ENCODE results near the gene SPATA31E1.

The SPATA31E1 gene

DNA sequence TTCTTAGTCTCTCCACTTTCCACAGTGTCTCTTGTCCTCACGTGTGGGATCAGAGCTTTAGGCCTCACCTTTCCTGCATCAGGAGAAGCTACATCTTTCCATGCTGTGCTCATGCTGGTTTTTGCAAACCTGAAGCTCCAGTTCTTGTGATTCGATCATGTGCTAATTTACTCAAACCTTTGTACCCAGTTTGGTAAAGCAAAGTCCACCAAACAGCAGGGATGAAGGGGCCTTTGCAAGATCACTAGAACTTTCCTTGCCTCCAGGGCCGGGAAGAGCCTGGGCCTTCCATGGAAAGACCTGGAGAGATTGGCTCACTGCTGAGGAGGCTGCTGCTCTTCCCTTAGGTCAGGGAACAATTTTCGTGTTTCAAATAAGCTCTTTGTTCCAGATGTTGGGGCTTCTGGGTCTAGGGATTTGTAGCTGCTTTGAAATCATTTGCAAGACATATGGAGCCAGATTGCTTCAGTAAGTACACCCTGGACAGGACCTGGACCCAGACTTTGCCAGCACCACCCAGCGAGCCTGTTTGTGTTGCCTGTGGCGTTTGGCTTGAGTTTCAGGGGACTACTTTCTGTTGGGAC lies 18.7 kb upstream of the SPATA31E1 start:
- Histone ChIP-seq H3K4me1 (ENCODE audit: insufficient read depth, low read length, severe bottlenecking) (no peaks in the 10 kb centered on the region), H4K20me1 (ENCODE audit: insufficient read depth, low read length) (no peaks in the 10 kb centered on the region), H3K27ac (ENCODE audit: low read depth, low read length, poor library complexity, severe bottlenecking) (no peak overlapping the region), H3K27me3 (ENCODE audit: insufficient read depth, low read length) (no peaks in the 10 kb centered on the region), H3K36me3 (ENCODE audit: insufficient read depth, low read length) (no peaks in the 10 kb centered on the region), H3K4me3 (ENCODE audit: low read depth, low read length, poor library complexity, severe bottlenecking) (no peak overlapping the region), H3K9me2 (ENCODE audit: low read depth, low read length) (no peaks in the 10 kb centered on the region), H3K4me2 (ENCODE audit: low read length) (no peak overlapping the region), H3K9ac (ENCODE audit: low read length) (no peak overlapping the region), H3F3A (ENCODE audit: insufficient read depth, low read length) (no peaks in the 10 kb centered on the region), H3K9me3 (ENCODE audit: low read length) (no peaks in the 10 kb centered on the region), H3K79me2 (ENCODE audit: insufficient read depth, low read length) (no peaks in the 10 kb centered on the region), H2AFZ (ENCODE audit: low read length) (no peak overlapping the region)
- TF ChIP-seq EZH2 (IDR thresholded peaks at IDR 0.05; ENCODE audit: borderline replicate concordance, low read length) = no peak
- TF ChIP-seq, protein P1, sequence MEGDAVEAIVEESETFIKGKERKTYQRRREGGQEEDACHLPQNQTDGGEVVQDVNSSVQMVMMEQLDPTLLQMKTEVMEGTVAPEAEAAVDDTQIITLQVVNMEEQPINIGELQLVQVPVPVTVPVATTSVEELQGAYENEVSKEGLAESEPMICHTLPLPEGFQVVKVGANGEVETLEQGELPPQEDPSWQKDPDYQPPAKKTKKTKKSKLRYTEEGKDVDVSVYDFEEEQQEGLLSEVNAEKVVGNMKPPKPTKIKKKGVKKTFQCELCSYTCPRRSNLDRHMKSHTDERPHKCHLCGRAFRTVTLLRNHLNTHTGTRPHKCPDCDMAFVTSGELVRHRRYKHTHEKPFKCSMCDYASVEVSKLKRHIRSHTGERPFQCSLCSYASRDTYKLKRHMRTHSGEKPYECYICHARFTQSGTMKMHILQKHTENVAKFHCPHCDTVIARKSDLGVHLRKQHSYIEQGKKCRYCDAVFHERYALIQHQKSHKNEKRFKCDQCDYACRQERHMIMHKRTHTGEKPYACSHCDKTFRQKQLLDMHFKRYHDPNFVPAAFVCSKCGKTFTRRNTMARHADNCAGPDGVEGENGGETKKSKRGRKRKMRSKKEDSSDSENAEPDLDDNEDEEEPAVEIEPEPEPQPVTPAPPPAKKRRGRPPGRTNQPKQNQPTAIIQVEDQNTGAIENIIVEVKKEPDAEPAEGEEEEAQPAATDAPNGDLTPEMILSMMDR (IDR thresholded peaks at IDR 0.05; ENCODE audit: low read length) = no peak

DNA sequence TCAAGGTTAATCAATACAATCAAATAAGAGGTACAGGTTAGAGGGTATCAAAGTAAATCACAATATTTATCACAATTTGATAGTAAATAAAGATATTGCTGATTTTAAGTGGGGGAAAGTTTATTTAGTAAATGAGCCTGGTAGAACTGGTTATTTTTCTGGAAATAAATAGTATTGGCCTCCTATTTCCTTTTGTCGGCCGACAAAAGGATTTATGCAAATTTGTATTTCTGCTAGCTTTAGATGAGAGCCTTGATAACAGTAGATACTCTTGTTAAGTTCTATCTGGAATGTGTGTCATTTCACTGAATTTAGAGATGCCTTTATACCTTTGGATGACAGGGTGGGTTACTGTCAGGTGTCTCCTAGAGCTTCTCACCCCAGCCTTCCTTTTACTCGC lies 17.8 kb upstream of the SPATA31E1 start:
- Histone ChIP-seq H2AFZ (ENCODE audit: low read length) (no peak overlapping the region), H3K36me3 (ENCODE audit: insufficient read depth, low read length) (no peaks in the 10 kb centered on the region), H3K4me2 (ENCODE audit: low read length) (no peak overlapping the region), H3K4me1 (ENCODE audit: insufficient read depth, low read length, severe bottlenecking) (no peaks in the 10 kb centered on the region), H3F3A (ENCODE audit: insufficient read depth, low read length) (no peaks in the 10 kb centered on the region), H4K20me1 (ENCODE audit: insufficient read depth, low read length) (no peaks in the 10 kb centered on the region), H3K4me3 (ENCODE audit: low read depth, low read length, poor library complexity, severe bottlenecking) (no peak overlapping the region), H3K9me3 (ENCODE audit: low read length) (no peaks in the 10 kb centered on the region), H3K9ac (ENCODE audit: low read length) (no peak overlapping the region), H3K9me2 (ENCODE audit: low read depth, low read length) (no peaks in the 10 kb centered on the region), H3K27ac (ENCODE audit: low read depth, low read length, poor library complexity, severe bottlenecking) (no peak overlapping the region), H3K27me3 (ENCODE audit: insufficient read depth, low read length) (no peaks in the 10 kb centered on the region), H3K79me2 (ENCODE audit: insufficient read depth, low read length) (no peaks in the 10 kb centered on the region)
- TF ChIP-seq, protein P1 (IDR thresholded peaks at IDR 0.05; ENCODE audit: low read length) = no peak
- no peak for TF ChIP-seq EZH2 (IDR thresholded peaks at IDR 0.05; ENCODE audit: borderline replicate concordance, low read length)

DNA sequence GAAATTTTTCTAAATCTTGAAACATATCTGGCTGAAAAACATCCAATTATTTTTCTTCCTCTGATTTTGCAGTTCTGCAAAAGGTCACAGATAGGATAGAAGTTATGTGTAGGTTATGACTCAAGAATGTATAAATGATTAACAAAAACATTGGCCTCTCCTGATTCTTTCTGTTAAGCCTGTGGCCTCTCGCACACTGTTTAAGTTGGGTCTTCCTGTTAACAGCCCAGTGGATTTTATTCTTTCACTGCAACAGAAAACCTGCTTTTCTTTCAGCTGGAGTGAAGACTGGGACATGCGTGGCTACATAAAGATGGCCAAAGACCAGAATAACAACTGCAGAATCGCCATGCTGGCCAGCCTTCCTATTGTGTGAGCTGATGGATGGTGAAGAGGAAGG lies 17.1 kb upstream of the SPATA31E1 start:
- Histone ChIP-seq H3K36me3 (ENCODE audit: insufficient read depth, low read length) (no peaks in the 10 kb centered on the region), H3K27me3 (ENCODE audit: insufficient read depth, low read length) (no peaks in the 10 kb centered on the region), H3K79me2 (ENCODE audit: insufficient read depth, low read length) (no peaks in the 10 kb centered on the region), H3F3A (ENCODE audit: insufficient read depth, low read length) (no peaks in the 10 kb centered on the region), H3K9ac (ENCODE audit: low read length) (no peak overlapping the region), H3K4me1 (ENCODE audit: insufficient read depth, low read length, severe bottlenecking) (no peaks in the 10 kb centered on the region), H3K9me3 (ENCODE audit: low read length) (no peaks in the 10 kb centered on the region), H3K4me3 (ENCODE audit: low read depth, low read length, poor library complexity, severe bottlenecking) (no peak overlapping the region), H3K9me2 (ENCODE audit: low read depth, low read length) (no peaks in the 10 kb centered on the region), H3K4me2 (ENCODE audit: low read length) (no peak overlapping the region), H3K27ac (ENCODE audit: low read depth, low read length, poor library complexity, severe bottlenecking) (no peak overlapping the region), H2AFZ (ENCODE audit: low read length) (no peak overlapping the region), H4K20me1 (ENCODE audit: insufficient read depth, low read length) (no peaks in the 10 kb centered on the region)
- TF ChIP-seq, protein P1 (IDR thresholded peaks at IDR 0.05; ENCODE audit: low read length) = no peak
- TF ChIP-seq EZH2 (IDR thresholded peaks at IDR 0.05; ENCODE audit: borderline replicate concordance, low read length) = no peak

Measured in OCI-LY1 (cell line).